HFF-Myc (cell line): ENCODE data around the gene TET2.

Experiments
- DNase-seq: peaks from one replicate; pipeline ENCODE4 v3.0.0-alpha.2; 2011; ENCODE audit warnings: low read depth; ENCODE audit errors: extremely low read depth
- H3K4me3 ChIP-seq: replicated peaks from 2 replicates; pipeline ENCODE4 v1.5.1; 2011; ENCODE audit warnings: low read depth, mild to moderate bottlenecking, control low read depth, low read length
- TF ChIP-seq, protein P1 (sequence below): IDR thresholded peaks from 2 replicates; pipeline ENCODE4 v1.5.1; 2012; ENCODE audit warnings: mild to moderate bottlenecking, low read depth, low read length, control low read depth; ENCODE audit errors: missing control alignments

The TET2 gene

DNA sequence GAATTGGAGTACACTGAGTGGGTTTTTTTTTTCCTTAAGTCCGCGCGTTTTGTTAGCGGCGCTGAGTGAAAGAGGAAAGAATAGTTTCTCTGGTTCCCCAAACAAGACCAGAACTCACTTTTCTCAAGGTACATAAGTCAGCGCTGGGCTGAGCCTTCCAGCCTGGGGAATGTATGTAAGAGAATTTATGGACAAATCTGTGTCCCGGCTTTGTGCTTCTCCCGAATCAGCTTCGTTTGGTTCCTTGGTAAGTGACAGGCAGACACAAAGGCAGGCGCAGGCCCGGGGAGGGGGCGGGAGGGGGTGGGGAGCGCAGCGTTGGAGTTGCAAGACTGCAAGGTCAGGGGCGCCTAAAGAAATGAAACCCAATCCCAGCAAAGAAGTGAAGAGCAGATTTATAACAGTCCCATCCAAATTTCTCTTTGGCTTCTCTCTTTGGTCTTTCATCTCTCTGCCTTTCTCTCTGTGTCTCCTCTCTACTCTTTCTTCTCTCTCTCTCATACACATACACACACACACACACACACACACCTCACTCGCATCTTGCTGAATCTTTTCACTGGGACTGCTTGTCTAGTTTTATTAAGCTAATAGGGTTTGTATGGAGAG lies 981 bp downstream of the TET2 start:
- TF ChIP-seq, protein P1, sequence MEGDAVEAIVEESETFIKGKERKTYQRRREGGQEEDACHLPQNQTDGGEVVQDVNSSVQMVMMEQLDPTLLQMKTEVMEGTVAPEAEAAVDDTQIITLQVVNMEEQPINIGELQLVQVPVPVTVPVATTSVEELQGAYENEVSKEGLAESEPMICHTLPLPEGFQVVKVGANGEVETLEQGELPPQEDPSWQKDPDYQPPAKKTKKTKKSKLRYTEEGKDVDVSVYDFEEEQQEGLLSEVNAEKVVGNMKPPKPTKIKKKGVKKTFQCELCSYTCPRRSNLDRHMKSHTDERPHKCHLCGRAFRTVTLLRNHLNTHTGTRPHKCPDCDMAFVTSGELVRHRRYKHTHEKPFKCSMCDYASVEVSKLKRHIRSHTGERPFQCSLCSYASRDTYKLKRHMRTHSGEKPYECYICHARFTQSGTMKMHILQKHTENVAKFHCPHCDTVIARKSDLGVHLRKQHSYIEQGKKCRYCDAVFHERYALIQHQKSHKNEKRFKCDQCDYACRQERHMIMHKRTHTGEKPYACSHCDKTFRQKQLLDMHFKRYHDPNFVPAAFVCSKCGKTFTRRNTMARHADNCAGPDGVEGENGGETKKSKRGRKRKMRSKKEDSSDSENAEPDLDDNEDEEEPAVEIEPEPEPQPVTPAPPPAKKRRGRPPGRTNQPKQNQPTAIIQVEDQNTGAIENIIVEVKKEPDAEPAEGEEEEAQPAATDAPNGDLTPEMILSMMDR: no peak
- H3K4me3 ChIP-seq: peak overlapping the region; percentile 84
- no peak for DNase-seq

DNA sequence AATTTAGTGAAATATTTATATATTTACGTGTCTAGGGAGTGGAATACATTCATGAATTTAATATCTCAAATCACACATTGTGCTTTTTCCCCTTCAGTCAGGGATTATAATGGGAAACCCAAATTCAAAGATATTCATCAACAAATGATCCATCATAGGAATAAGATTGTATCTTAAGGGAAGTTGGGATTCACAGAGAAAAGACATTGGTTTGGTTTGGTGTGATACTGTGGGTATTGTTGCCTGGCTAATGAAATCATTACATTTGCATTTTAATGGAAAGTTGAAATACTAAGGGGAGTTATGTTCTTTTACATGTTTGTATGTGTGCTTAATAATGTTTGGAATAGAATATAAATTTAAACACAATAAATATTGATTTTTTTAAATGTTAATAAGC lies 1.7 kb downstream of the TET2 start:
- TF ChIP-seq, protein P1: no peak
- peak overlapping the region; percentile 84 for H3K4me3 ChIP-seq
- DNase-seq: no peak

DNA sequence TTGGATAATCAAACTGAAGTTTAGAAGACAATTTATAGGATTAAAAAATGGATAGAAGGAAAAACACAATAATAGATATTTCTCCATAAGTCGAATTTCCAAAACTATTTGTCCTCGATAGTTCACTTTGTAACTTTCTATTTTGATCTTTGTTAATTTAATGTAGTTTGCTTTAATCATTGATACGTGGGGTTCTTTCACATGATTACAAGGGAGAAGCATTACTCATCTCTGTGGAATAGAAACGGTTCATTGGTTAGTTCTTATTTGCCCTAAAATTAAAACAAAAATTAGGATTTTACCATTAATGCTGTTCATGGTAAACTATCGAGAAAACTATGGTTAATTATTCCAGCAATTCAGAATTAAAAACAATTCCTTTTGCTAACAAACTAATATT lies 2.1 kb downstream of the TET2 start:
- peak overlapping the region; percentile 84; the same call in 1 of the 2 replicates for H3K4me3 ChIP-seq
- DNase-seq: no peak
- TF ChIP-seq, protein P1: no peak

DNA sequence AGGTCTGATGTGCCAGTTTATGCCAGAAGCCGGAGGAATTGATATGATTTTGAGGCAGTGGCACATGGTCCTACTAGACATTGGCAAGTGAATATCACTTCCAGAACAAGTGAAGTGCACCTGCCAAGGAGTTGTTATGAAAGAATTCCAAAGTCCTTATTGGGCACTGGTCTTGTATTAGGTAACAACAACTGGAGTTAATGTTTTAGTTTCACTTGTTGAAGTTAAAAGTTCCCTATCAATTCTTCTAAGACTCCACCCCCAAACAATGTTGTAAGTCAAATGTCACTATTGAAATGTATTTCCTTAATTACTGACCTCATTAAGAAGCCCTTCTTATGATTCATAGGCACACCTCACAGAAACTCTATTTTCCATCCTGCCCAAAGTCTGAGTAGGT lies 3.1 kb downstream of the TET2 start:
- H3K4me3 ChIP-seq: no peak overlapping the region
- TF ChIP-seq, protein P1: no peak
- DNase-seq: no peak

DNA sequence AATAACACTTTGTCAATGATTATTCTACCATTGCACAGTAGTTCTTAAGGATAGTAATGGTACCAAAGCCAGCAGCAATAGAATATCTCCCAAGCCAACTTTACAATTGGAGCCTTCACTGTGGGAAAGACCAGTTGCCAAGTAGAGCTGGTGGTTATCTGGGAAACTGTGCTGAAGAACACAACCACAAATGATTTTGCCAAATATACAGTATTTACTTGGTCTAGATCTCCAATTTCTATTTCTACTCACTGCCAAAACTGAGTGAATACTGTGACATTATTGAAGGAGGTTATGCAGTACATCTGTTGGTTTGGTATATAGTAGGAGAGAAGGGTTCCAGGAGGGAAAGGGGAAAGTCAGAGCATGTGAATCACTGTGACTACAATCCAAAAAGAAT lies 3.8 kb downstream of the TET2 start:
- TF ChIP-seq, protein P1: no peak
- no peak for DNase-seq

DNA sequence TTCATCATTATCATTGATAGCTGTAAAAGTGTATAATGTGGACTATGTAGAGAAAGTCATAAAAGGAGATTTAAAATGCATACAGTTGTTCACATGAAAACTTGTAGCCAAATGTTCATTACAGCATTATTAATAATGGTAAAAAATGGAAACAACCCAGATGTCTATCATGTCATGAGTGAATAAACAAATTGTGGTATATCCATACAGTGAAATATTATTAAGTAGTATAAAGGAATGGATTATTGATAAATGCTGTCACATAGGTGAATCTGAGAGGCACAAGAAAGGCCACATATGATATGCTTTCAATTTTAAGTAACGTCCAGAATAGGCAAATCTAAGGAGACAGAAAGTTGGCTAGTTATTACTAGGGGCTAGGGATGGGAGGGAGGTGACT lies 7.1 kb downstream of the TET2 start:
- no peak for DNase-seq
- no peak overlapping the region for H3K4me3 ChIP-seq
- TF ChIP-seq, protein P1: no peak

More for the DNA sequence above, 3.8 kb downstream of the TET2 start:
- no peak overlapping the region for H3K4me3 ChIP-seq

DNA sequence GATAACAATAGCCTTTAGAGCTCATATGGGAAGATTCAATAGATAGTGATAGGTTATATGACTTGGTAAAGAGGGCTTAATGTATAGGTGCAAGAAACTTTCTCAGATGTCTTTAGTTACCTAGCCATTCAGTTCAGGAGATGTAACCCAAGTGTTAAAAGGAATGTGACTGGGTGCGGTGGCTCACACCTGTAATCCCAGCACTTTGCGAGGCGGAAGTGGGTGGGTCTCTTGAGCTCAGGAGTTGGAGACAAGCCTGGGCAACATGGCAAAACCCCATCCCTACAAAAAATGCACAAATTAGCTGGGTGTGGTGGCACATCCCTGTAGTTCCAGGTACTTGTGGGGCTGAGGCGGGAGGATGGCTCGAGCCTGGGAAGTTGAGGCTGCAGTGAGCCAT lies 7.9 kb downstream of the TET2 start:
- H3K4me3 ChIP-seq: no peak overlapping the region
- no peak for DNase-seq
- TF ChIP-seq, protein P1: no peak
